Karpas-422 (cell line): ENCODE measurements around the gene TRMT44. TPM values are rescaled to one million over a fixed set of nuclear protein-coding genes. Genes with fewer than 3 reads are reported as not detected.

ENCODE experiments used
- DNase-seq: peaks from one replicate; pipeline ENCODE4 v3.0.0-alpha.2; 2015
- H2AFZ ChIP-seq: fragments of 200-600 bp; sonication (generic); 2 replicates; pipeline ENCODE4 v1.6.1; 2014; ENCODE audit warnings: antibody characterized with exemption, low read length, mixed read lengths
- H3K27ac ChIP-seq: fragments of 200-600 bp; sonication (generic); 2 replicates; pipeline ENCODE4 v1.5.1; 2014; ENCODE audit warnings: mild to moderate bottlenecking, low read length, moderate library complexity
- H3K27me3 ChIP-seq: fragments of 200-600 bp; sonication (generic); 2 replicates; pipeline ENCODE4 v1.6.1; 2014; ENCODE audit warnings: low read length, mixed read lengths
- H3K36me3 ChIP-seq: fragments of 200-600 bp; sonication (generic); 2 replicates; pipeline ENCODE4 v1.6.1; 2014; ENCODE audit warnings: low read length, mixed read lengths; ENCODE audit not compliant: insufficient read depth
- H3K4me1 ChIP-seq: fragments of 200-600 bp; sonication (generic); 2 replicates; pipeline ENCODE4 v1.6.1; 2014; ENCODE audit warnings: mild to moderate bottlenecking, low read length, mixed read lengths
- H3K4me2 ChIP-seq: fragments of 200-600 bp; sonication (generic); 2 replicates; pipeline ENCODE4 v1.6.1; 2014; ENCODE audit warnings: low read length, low read depth, mild to moderate bottlenecking; ENCODE audit not compliant: poor library complexity, severe bottlenecking
- H3K4me3 ChIP-seq: fragments of 200-600 bp; sonication (generic); 2 replicates; pipeline ENCODE4 v1.5.1; 2014; ENCODE audit warnings: mild to moderate bottlenecking, antibody characterized with exemption, low read length, mixed read lengths
- H3K79me2 ChIP-seq: fragments of 200-600 bp; sonication (generic); 2 replicates; pipeline ENCODE4 v1.6.1; 2014; ENCODE audit warnings: mild to moderate bottlenecking, low read length, mixed read lengths
- H3K9ac ChIP-seq: fragments of 200-600 bp; sonication (generic); 2 replicates; pipeline ENCODE4 v1.6.0; 2014; ENCODE audit warnings: low read length
- H3K9me2 ChIP-seq: fragments of 200-600 bp; sonication (generic), shearing (Covaris generic); replicated peaks from 2 replicates; pipeline ENCODE4 v1.6.0; 2014; ENCODE audit warnings: mild to moderate bottlenecking, low read length, moderate library complexity; ENCODE audit not compliant: insufficient read depth
- H3K9me3 ChIP-seq: fragments of 300-700, 200-600 bp; sonication (generic); 2 replicates; pipeline ENCODE4 v1.6.1; 2014; ENCODE audit warnings: low read length, mixed read lengths
- H4K20me1 ChIP-seq: fragments of 200-600 bp; sonication (generic); 2 replicates; pipeline ENCODE4 v1.6.1; 2014; ENCODE audit warnings: mild to moderate bottlenecking, antibody characterized with exemption, low read length, low read depth; ENCODE audit not compliant: insufficient read depth
- total RNA-seq: library from RNA; depleted of rRNA; stranded (reverse); fragments of >200 nt; shearing (Covaris generic); gene quantifications from 2 replicates; pipeline ENCODE4 v1.2.3, GENCODE V29; 2014; ENCODE audit warnings: low replicate concordance

TRMT44 gene
- total RNA-seq, 1 experiment from 2014 or later: 14.1 TPM

- no peaks in the 10 kb centered on the region for H3K9me3 ChIP-seq
- peaks cover 93% of the 10 kb centered on the region for H3K79me2 ChIP-seq
- no peak for DNase-seq
- no peaks in the 10 kb centered on the region for H3K9me2 ChIP-seq
- H3K4me3 ChIP-seq: peak overlapping the region; percentile 97; the same call in 1 of the 2 replicates
- peaks cover 10% of the 10 kb centered on the region; the same call in 1 of the 2 replicates for H4K20me1 ChIP-seq
- peak overlapping the region; percentile 98; the same call in 1 of the 2 replicates for H3K9ac ChIP-seq
- no peak overlapping the region for H3K27ac ChIP-seq
- no peaks in the 10 kb centered on the region for H3K27me3 ChIP-seq
- peaks cover 29% of the 10 kb centered on the region for H3K4me1 ChIP-seq
- H3K4me2 ChIP-seq: peak overlapping the region; percentile 76
- H2AFZ ChIP-seq: no peak overlapping the region
- H3K36me3 ChIP-seq: no peaks in the 10 kb centered on the region
These were observed 2.2 kb downstream of the TRMT44 start for GRCh38 chr4:8442596-8443358.

- H3K4me3 ChIP-seq: no peak overlapping the region
- H3K36me3 ChIP-seq: no peaks in the 10 kb centered on the region
- no peak overlapping the region for H2AFZ ChIP-seq
- peaks cover 10% of the 10 kb centered on the region; the same call in 1 of the 2 replicates for H4K20me1 ChIP-seq
- H3K27me3 ChIP-seq: no peaks in the 10 kb centered on the region
- H3K9me2 ChIP-seq: no peaks in the 10 kb centered on the region
- DNase-seq: no peak
- no peak overlapping the region for H3K27ac ChIP-seq
- H3K4me2 ChIP-seq: no peak overlapping the region
- no peak overlapping the region for H3K9ac ChIP-seq
- H3K4me1 ChIP-seq: peaks cover 29% of the 10 kb centered on the region
- peaks cover 84% of the 10 kb centered on the region for H3K79me2 ChIP-seq
- no peaks in the 10 kb centered on the region for H3K9me3 ChIP-seq
These were observed 3.2 kb downstream of the TRMT44 start for GRCh38 chr4:8443801-8444200.

DNA sequence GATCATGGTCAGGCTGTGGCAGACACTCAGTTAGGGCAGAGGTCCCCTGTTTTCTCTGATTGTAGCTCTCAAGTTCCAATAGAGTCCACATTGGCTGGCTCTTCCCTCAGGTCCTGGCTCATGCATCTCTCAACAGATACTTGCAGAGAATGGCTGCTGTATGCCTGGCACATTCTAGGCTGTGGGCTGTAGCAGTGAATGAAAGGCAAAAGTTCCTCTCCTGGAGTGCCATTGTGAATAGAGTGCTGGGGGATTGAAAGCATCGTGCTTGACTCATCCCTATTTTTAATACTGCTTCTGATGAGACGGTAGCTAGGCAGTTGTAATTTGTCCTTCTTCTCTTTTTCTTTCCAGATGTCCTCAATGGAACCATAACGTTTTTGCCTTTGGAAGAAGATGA is 5.5 kb downstream of the TRMT44 start:
- peaks cover 20% of the 10 kb centered on the region for H3K4me1 ChIP-seq
- H3K9me3 ChIP-seq: no peaks in the 10 kb centered on the region
- H2AFZ ChIP-seq: no peak overlapping the region
- H3K27me3 ChIP-seq: no peaks in the 10 kb centered on the region
- H3K4me3 ChIP-seq: no peak overlapping the region
- H3K36me3 ChIP-seq: peaks cover 4% of the 10 kb centered on the region; the same call in 1 of the 2 replicates
- H4K20me1 ChIP-seq: peaks cover 10% of the 10 kb centered on the region; the same call in 1 of the 2 replicates
- no peak overlapping the region for H3K4me2 ChIP-seq
- H3K27ac ChIP-seq: no peak overlapping the region
- H3K79me2 ChIP-seq: peaks cover 63% of the 10 kb centered on the region
- no peaks in the 10 kb centered on the region for H3K9me2 ChIP-seq
- no peak overlapping the region for H3K9ac ChIP-seq
- no peak for DNase-seq

- Histone ChIP-seq H3K79me2 (peaks cover 8% of the 10 kb centered on the region; the same call in 1 of the 2 replicates), H3K27me3 (no peaks in the 10 kb centered on the region), H3K27ac (no peak overlapping the region), H3K9me2 (no peaks in the 10 kb centered on the region), H2AFZ (no peak overlapping the region), H3K9me3 (no peaks in the 10 kb centered on the region), H3K9ac (no peak overlapping the region), H3K4me2 (no peak overlapping the region), H3K4me3 (no peak overlapping the region), H3K36me3 (peaks cover 24% of the 10 kb centered on the region; the same call in 1 of the 2 replicates), H4K20me1 (no peaks in the 10 kb centered on the region), H3K4me1 (no peaks in the 10 kb centered on the region)
- no peak for DNase-seq
These were observed 11.0 kb downstream of the TRMT44 start for GRCh38 chr4:8451440-8452182.

DNA sequence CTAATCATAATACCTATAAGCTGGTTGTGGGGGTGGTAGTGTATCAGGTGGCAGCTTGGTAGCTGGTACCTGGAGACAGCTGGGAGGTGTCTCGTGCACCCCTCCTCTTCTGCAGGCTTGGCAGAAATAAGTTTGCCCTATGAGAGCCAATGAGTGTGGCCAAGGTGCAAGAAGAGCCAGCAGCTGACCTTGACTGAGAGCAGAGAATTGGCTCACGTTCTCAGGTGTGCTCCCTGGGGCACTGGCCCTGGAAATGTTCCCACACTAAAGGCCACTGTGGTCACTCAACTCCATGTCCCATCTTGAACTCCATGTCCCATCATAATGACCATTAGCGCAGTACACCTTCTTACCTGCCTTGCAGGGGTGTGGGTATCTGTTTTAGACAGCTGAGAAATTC is 13.4 kb downstream of the TRMT44 start:
- Histone ChIP-seq H3K4me1 (no peaks in the 10 kb centered on the region), H4K20me1 (no peaks in the 10 kb centered on the region), H3K9ac (no peak overlapping the region), H3K4me3 (no peak overlapping the region), H3K9me3 (no peaks in the 10 kb centered on the region), H2AFZ (no peak overlapping the region), H3K36me3 (peaks cover 31% of the 10 kb centered on the region; the same call in 1 of the 2 replicates), H3K27me3 (no peaks in the 10 kb centered on the region), H3K27ac (no peak overlapping the region), H3K4me2 (no peak overlapping the region), H3K9me2 (no peaks in the 10 kb centered on the region), H3K79me2 (no peaks in the 10 kb centered on the region)
- DNase-seq: no peak

DNA sequence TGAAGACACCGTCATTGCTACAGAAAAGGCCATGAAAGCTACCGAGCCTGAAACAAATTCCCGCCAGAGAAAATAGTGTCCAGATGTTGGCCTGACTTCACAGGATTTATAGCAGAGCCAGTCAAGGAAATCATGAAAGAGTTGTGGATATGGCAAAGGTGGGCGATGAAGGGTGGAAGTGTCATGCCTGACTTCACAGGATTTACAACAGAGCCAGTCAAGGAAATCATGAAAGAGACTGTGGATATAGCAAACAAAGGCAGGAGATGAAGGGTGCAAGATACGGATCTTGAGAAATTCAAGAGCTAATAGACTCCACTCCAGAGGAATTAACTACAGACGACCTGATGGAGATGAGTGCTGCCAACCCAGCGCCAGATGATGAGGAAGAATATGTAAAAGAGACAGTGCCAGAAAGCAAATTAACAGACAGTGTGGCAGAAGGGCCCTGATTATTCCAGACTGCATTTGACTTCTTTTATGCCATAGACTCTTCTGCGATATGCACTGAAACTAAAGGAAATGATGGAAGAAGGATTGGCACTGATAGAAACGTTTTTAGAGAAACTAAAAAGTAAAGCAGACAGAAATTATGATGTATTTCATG is 17.2 kb downstream of the TRMT44 start:
- Histone ChIP-seq H3K27me3 (no peaks in the 10 kb centered on the region), H3K4me2 (no peak overlapping the region)
- DNase-seq: no peak

DNA sequence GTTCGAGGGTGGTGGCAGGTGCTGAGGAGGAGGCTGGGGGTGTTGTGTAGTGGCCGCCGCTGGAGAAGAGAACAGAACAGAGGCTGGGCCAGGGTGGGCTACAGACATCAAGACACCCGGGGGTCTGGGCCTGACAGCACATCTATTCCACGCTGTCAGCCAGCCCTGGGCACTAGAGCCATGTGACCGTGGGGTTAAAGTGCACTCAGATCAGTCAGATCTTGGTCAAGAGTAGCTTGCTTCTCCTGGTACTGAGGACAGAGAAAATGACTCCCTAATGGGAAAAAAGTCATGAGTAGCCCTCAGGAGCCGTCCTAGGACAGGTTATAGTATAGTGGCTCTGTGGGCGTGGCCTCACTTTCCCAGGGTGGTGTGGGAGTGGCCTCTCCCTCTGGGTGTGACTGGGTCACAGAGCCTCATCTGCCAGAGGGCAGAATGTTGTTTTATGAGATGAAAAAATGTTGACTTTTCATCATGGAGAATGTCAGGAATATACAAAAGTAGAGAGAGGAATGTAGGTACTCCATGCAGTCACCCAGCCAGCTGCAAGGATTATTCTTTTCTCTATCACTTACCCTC is 19.4 kb downstream of the TRMT44 start:
- no peaks in the 10 kb centered on the region for H3K9me3 ChIP-seq
- no peak overlapping the region for H3K27ac ChIP-seq
- no peak for DNase-seq
- H3K27me3 ChIP-seq: no peaks in the 10 kb centered on the region
- H3K9me2 ChIP-seq: no peaks in the 10 kb centered on the region
- H3K9ac ChIP-seq: no peak overlapping the region
- no peak overlapping the region for H3K4me2 ChIP-seq
- H3K36me3 ChIP-seq: peaks cover 16% of the 10 kb centered on the region; the same call in 1 of the 2 replicates
- H3K79me2 ChIP-seq: no peaks in the 10 kb centered on the region
- H3K4me1 ChIP-seq: 0 out of 2 replicates have a peak, but pooled peaks cover 2% of the 10 kb centered on the region
- no peak overlapping the region for H3K4me3 ChIP-seq
- H4K20me1 ChIP-seq: no peaks in the 10 kb centered on the region
- H2AFZ ChIP-seq: no peak overlapping the region

More for the DNA sequence above, 17.2 kb downstream of the TRMT44 start:
- no peaks in the 10 kb centered on the region for H3K9me2 ChIP-seq
- H3K4me3 ChIP-seq: no peak overlapping the region
- no peak overlapping the region for H3K9ac ChIP-seq
- no peaks in the 10 kb centered on the region for H3K79me2 ChIP-seq
- no peaks in the 10 kb centered on the region for H3K9me3 ChIP-seq
- H3K36me3 ChIP-seq: peaks cover 19% of the 10 kb centered on the region; the same call in 1 of the 2 replicates
- H2AFZ ChIP-seq: no peak overlapping the region
- H3K4me1 ChIP-seq: 0 out of 2 replicates have a peak, but pooled peaks cover under 1% of the 10 kb centered on the region
- no peaks in the 10 kb centered on the region for H4K20me1 ChIP-seq
- H3K27ac ChIP-seq: no peak overlapping the region
